ENCODE measurements around the gene KCTD1.

DNA sequence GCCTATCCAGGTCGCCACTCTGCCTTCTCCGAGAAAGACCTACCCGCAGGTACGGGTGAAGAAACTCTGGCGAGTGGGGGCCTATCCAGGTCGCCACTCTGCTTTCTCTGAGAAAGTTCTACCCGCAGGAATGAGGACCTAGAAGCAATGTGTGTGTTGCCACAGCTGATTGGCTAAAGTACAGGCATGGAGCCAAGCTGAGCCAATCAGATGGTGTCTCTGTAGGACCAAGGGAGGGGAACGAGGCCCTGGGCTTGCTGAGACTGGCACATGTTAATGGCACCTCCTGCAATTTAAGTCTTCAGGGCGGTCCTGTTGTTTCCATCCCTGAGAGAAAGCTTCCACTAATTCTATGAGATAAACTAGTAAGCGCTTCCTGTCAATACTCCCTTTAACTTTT, 82.3 kb downstream of the KCTD1 start:
- TF ChIP-seq, protein P1, sequence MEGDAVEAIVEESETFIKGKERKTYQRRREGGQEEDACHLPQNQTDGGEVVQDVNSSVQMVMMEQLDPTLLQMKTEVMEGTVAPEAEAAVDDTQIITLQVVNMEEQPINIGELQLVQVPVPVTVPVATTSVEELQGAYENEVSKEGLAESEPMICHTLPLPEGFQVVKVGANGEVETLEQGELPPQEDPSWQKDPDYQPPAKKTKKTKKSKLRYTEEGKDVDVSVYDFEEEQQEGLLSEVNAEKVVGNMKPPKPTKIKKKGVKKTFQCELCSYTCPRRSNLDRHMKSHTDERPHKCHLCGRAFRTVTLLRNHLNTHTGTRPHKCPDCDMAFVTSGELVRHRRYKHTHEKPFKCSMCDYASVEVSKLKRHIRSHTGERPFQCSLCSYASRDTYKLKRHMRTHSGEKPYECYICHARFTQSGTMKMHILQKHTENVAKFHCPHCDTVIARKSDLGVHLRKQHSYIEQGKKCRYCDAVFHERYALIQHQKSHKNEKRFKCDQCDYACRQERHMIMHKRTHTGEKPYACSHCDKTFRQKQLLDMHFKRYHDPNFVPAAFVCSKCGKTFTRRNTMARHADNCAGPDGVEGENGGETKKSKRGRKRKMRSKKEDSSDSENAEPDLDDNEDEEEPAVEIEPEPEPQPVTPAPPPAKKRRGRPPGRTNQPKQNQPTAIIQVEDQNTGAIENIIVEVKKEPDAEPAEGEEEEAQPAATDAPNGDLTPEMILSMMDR (IDR thresholded peaks at IDR 0.05): no peak
- TF ChIP-seq POLR2A (IDR thresholded peaks at IDR 0.05): no peak

Measured in body of pancreas (tissue), 4 donors.